PFSK-1 (cell line): Measurements from ENCODE around the gene RNF215.
A peak's percentile ranks its signal among the peaks of the same experiment; 100 is the strongest.

Source experiments
- FOXP2 ChIP-seq: optimal IDR thresholded peaks from 2 replicates; pipeline ENCODE3; 2011; ENCODE audit warnings: borderline replicate concordance, control low read depth, inconsistent platforms; ENCODE audit not compliant: insufficient read depth; ENCODE audit errors: extremely low read length, extremely low read depth
- POLR2AphosphoS5 ChIP-seq: IDR thresholded peaks from 2 replicates; pipeline ENCODE4 v1.6.1; 2012; ENCODE audit warnings: low read depth, mild to moderate bottlenecking, control low read depth, low read length, moderate library complexity

DNA sequence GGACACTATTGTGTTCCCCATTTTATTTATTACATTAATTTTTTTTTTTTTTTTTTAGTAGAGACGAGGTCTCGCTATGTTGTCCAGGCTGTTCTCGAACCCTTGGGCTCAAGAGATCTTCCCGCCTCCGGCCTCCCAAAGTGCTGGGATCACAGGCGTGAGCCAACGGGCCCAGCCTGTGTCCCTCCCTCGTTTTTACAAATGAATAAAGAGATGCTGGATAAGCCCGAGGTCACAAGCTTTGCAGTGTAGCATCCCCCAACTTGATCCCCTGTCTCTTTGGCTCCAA, 38.1 kb upstream of the RNF215 start:
- TF ChIP-seq POLR2AphosphoS5 (0 out of 2 replicates have a peak, but pooled peaks have one; percentile 6), FOXP2 (no peak)
